ENCODE measurements around the gene RIOK1.

Gene RIOK1

GRCh38 chr6:7367408-7367807 is 22.2 kb upstream of the RIOK1 start:
- no peak for TF ChIP-seq CTCF (conservative IDR thresholded peaks at IDR 0.05; ENCODE audit: low read depth, low read length)
- H3K4me3 ChIP-seq (ENCODE audit: low read length) = no peak overlapping the region
- no peak for DNase-seq (ENCODE audit: low read depth)

GRCh38 chr6:7373739-7374138 is 15.9 kb upstream of the RIOK1 start:
- H3K4me3 ChIP-seq (ENCODE audit: low read length) = no peak overlapping the region
- TF ChIP-seq CTCF (conservative IDR thresholded peaks at IDR 0.05; ENCODE audit: low read depth, low read length) = no peak
- DNase-seq (ENCODE audit: low read depth) = no peak

GRCh38 chr6:7377961-7378360 is 11.6 kb upstream of the RIOK1 start:
- no peak overlapping the region for H3K4me3 ChIP-seq (ENCODE audit: low read length)
- DNase-seq (ENCODE audit: low read depth) = no peak
- no peak for TF ChIP-seq CTCF (conservative IDR thresholded peaks at IDR 0.05; ENCODE audit: low read depth, low read length)

GRCh38 chr6:7378740-7379139 is 10.9 kb upstream of the RIOK1 start:
- DNase-seq (ENCODE audit: low read depth) = no peak
- H3K4me3 ChIP-seq (ENCODE audit: low read length) = no peak overlapping the region
- no peak for TF ChIP-seq CTCF (conservative IDR thresholded peaks at IDR 0.05; ENCODE audit: low read depth, low read length)

GRCh38 chr6:7381092-7381491 is 8.5 kb upstream of the RIOK1 start:
- no peak for TF ChIP-seq CTCF (conservative IDR thresholded peaks at IDR 0.05; ENCODE audit: low read depth, low read length)
- no peak for DNase-seq (ENCODE audit: low read depth)
- H3K4me3 ChIP-seq (ENCODE audit: low read length) = no peak overlapping the region

- TF ChIP-seq CTCF (conservative IDR thresholded peaks at IDR 0.05; ENCODE audit: low read depth, low read length) = no peak
- no peak for DNase-seq (ENCODE audit: low read depth)
- peak overlapping the region; percentile 92 for H3K4me3 ChIP-seq (ENCODE audit: low read length)
Observed at GRCh38 chr6:7389162-7389450, 502 bp upstream of the RIOK1 start.

GRCh38 chr6:7390226-7390878 is 744 bp downstream of the RIOK1 start:
- TF ChIP-seq CTCF (conservative IDR thresholded peaks at IDR 0.05; ENCODE audit: low read depth, low read length) = no peak
- H3K4me3 ChIP-seq (ENCODE audit: low read length) = peak overlapping the region; percentile 92
- no peak for DNase-seq (ENCODE audit: low read depth)
